Measurements from ENCODE around the gene RNF167. TPM values are rescaled to one million over a fixed set of nuclear protein-coding genes. Genes with fewer than 3 reads are reported as not detected.

RNF167 gene
- 10.3 TPM for total RNA-seq

DNA sequence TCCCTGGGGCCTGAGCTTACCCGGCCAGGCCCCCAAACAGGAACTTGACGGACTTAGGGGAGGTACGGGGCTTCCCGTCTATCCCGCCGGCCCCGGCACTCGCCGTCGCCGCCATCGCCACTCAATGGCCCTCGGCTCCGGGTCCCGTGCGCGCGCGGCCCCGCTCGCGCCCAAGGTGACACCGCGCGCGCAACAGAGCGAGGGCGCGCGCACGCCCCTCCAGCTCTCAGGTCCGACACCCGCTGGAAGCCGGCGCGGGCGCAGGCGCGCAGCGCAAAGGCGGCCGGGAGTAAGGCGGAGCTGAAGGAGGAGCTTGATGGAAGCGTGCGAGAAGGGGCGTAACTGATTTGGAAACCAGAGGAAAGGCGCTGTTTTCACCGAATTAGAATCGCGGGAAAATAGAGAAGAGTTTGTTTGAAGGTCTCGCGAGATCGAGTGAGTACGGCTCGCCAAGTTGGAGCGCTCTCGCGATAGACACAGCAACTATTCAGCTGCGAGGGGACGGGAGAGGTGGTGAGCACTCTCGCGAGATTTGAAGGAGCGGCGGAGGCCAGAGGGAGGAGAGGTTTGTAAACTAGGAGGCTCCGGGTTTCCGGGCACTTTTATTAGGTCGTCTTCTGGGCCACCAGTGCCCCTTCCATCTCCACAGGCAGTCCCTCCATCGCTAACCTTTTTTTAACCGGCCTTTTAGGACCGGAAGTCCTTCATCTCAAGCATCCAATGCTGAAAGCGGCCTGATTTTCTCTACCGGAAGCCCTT is at the start of gene RNF167, which contains the start of gene SLC25A11:
TSS of gene RNF167 (plus strand) at position 473 of the 759 bp plus-strand sequence. CDS start 642 bp downstream, outside the sequence.
TSS of gene SLC25A11 (minus strand) at position 251 of the 759 bp plus-strand sequence. CDS start at position 115, 136 bp downstream.
- DNase-seq = peak; percentile 97

DNA sequence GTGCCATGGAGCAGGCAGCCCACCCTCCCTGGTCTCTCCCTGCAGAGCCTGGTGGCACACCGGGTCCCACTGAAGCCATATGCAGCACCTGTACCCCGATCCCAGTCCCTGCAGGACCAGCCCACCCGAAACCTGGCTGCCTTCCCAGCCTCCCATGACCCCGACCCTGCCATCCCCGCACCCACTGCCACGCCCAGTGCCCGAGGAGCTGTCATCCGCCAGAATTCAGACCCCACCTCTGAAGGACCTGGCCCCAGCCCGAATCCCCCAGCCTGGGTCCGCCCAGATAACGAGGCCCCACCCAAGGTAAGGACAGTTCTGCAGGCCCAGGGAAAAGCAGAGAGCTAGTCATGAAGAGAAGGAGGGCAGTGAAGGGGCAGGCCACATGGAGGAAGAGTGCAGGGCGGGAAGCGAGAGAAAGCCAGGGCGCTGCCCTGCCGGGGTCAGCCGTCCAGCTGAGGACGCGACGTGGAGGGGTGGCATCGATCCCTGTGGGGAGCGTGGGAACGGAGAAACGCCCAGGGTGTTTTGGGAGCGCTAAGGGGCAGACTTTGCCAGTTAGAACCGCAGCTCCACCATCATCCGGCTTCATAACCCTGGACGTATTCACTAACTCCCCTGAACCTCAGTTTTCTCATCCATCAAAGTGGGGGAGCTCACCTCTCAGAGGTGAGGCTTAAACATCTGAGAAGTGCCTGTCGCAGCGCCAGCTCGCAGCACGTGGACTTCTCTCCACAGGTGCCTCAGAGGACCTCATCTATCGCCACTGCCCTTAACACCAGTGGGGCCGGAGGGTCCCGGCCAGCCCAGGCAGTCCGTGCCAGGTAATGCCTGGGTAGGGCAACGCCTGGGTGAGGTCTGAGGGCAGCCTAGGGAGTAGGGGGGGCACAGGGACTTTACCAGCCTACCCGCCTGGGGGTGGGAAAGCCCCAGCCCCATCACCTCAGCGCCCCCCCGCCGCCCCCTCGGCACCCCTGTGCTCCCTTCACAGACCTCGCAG is 48.4 kb upstream of the RNF167 start:
- DNase-seq = no peak

- DNase-seq = no peak
Measured at GRCh38 chr17:4892499-4893221, 47.4 kb upstream of the RNF167 start.

- no peak for DNase-seq
Measured at GRCh38 chr17:4893272-4893671, 46.8 kb upstream of the RNF167 start.

- DNase-seq = no peak
Measured at GRCh38 chr17:4893721-4894560, 46.1 kb upstream of the RNF167 start.

DNA sequence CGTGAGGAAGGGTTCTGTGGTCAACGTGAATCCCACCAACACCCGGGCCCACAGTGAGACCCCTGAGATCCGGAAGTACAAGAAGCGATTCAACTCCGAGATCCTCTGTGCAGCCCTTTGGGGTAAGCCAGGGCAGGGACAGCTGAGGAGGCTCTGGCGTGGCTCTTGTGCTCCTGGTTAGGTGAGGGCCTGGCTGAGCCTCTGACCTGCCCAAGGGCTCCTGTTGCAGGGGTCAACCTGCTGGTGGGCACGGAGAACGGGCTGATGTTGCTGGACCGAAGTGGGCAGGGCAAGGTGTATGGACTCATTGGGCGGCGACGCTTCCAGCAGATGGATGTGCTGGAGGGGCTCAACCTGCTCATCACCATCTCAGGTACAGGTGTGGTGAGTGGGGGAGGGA is 44.9 kb upstream of the RNF167 start:
- DNase-seq = no peak

DNA sequence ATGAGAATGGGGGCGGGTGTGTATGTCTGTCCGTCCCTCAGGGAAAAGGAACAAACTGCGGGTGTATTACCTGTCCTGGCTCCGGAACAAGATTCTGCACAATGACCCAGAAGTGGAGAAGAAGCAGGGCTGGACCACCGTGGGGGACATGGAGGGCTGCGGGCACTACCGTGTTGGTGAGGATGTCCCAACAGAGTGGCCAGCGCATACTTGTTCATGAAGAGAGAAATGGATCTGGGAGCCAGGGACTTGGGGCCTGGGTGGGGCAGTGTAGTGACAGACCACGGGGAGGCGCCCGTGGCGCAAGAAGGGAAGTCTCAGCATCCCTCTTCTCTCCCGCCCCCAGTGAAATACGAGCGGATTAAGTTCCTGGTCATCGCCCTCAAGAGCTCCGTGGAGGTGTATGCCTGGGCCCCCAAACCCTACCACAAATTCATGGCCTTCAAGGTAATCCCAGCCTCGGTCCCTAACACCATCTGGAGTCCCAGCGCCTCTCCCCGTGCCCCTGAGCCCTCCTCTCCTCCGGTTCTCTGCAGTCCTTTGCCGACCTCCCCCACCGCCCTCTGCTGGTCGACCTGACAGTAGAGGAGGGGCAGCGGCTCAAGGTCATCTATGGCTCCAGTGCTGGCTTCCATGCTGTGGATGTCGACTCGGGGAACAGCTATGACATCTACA is 44.3 kb upstream of the RNF167 start:
- no peak for DNase-seq

DNA sequence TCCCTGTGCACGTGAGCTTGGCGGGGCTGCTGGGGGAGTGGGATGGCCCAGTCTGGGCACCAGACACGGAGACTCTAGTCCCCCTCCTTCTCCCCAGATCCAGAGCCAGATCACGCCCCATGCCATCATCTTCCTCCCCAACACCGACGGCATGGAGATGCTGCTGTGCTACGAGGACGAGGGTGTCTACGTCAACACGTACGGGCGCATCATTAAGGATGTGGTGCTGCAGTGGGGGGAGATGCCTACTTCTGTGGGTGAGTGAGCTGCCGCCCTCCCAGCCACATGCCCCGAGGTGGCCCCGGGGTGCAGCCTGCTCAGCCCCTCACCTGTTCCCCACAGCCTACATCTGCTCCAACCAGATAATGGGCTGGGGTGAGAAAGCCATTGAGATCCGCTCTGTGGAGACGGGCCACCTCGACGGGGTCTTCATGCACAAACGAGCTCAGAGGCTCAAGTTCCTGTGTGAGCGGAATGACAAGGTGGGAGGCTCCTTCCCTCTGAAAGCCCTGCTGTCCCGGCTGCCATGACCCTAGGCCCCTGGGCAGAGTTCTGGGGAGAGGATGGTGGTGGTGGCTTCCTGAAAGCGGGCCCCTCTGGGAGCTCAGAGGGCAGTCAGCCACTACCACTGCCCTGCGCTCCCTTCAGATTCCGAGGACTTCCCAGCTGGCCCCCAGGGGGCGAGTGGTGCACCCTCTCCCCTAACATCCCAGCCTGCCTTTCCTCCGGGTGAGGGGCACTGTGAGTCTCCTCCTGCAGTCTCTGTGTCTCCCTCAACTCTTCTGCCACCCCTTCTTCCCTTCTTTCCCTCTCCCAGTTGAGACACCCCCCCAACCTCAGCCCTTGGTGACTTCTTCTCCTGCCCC is 43.5 kb upstream of the RNF167 start:
- DNase-seq = no peak

DNA sequence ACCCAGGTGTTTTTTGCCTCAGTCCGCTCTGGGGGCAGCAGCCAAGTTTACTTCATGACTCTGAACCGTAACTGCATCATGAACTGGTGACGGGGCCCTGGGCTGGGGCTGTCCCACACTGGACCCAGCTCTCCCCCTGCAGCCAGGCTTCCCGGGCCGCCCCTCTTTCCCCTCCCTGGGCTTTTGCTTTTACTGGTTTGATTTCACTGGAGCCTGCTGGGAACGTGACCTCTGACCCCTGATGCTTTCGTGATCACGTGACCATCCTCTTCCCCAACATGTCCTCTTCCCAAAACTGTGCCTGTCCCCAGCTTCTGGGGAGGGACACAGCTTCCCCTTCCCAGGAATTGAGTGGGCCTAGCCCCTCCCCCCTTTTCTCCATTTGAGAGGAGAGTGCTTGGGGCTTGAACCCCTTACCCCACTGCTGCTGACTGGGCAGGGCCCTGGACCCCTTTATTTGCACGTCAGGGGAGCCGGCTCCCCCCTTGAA is 42.8 kb upstream of the RNF167 start:
- no peak for DNase-seq

GRCh38 chr17:4897785-4898184 is 42.3 kb upstream of the RNF167 start:
- no peak for DNase-seq

GRCh38 chr17:4898351-4898750 is 41.7 kb upstream of the RNF167 start:
- no peak for DNase-seq

DNA sequence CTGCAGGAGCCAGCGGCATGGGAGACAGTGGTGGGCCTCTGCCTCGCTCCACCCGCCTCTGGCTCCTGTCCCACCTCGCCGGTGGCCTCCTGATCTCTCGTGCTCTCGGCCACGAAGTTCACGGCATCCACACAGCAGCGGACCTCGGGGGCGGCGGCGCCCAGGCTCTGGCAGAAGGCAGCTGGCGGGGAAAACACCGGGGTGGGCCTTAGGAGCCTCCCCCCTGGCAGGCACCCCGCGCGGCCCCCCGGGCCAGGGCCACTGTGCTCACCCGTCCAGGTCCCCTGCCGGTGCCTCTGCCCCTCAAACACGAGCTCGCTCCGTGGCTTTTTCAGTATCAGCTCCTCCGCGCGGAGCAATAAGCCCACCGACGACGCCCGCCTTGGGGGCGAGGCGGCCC is 41.1 kb upstream of the RNF167 start:
- DNase-seq = no peak

DNA sequence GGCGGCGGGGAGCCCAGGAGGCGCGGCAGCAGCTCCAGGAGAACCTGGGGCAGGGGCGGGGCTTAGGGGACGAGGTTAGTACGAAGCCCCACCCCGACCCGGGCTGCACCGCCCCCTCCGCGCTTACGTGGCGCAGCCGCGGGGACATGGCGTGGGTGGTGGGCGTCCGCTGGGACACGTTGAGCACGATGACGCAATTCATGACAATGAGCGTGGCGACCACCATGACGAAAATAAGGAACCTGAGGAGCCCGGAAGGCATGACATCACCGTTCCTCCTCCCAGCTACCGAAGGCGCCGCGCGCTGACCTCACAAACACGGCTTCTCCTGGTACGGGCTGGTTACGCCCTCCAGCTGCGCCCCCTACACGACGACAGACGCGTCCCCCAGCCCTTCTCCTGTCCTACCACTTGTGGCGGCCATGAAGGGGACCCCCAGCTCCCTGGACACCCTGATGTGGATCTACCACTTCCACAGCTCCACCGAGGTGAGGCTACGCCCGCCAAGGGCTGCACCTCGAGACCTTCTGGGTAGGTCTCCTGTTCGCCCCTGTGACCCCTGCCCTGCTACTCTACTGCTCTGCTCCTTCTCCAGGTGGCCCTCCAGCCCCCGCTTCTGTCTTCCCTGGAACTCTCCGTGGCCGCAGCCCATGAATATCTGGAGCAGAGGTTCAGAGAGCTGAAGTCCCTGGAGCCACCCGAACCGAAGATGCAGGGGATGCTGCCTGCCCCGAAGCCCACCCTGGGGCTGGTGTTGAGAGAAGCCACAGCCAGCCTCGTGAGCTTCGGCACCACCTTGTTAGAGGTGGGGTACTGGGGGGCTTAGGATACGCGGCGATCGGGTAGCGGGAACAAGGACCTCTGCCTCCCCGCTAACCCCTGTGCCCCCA is 40.5 kb upstream of the RNF167 start, which contains the start of gene C17orf107:
TSS of gene C17orf107 (plus strand) at position 196 of the 890 bp plus-strand sequence. CDS start at position 423, 227 bp downstream.
- DNase-seq = peak; percentile 68

- no peak for DNase-seq
Measured at GRCh38 chr17:4900231-4901107, 39.6 kb upstream of the RNF167 start.

GRCh38 chr17:4901108-4901647 is 38.9 kb upstream of the RNF167 start:
- DNase-seq = no peak

DNA sequence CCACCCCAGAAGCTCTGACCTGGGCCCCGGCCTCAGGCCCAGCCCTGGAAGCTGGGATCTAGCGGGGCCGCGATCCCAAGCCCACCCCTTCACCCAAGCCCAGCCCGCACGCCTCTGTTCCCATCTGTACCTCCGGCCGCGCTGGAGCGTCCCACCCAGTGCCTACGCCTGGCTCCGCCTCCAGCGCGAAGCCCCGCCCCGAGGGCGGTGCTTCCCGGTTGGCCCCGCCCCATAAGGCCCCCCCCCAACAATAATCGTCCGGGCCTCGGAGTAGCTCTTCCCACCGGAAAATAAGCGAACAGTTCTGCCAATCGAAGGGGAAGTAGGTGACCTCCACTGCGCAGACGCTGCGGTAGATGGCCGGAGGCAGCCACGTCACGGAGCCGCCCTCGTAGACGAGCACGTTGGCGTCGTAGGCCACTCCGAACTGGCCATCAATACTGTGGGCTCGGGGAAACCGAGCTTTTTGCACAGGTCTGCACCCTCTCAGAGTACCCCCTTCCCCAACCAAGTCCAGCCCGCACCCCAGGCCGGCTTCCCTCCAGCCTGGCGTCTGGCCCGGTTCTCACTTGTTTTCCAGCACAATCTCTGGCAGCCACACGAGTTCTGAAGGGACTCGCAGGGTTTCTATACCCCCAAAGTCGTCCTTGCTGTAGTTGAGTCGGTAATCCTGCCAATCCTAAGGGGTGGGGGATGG is 38.3 kb upstream of the RNF167 start:
- DNase-seq = no peak

All from occipital lobe (tissue), 2 donors.